ENCODE data around the gene SYNE4.

DNA sequence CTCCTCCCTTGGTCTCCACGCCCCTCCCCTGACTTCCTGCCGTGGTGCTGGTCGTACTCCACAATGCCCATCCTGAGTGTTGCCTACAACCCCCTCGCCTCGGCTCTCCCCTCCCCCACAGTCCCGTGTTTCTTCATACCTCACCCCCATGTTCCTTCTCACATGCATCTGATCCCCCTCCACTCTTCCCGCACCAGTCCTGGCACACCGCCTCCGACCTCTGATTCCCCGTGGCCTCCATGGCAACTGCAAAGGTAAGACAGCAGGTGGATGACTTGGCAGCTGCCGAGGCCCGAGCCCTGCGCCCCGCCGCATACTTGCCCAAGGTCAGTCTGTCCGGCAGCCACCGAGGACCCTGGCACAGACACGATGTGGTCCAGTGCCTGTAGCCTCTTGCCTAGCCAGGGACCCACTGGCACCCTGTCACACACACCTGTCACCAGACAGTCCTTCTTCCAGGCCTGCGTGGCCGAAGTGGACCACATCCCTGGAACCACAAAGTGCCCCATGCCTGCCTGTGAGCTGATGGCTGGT, 29.7 kb downstream of the SYNE4 start:
- TF ChIP-seq, protein P1, sequence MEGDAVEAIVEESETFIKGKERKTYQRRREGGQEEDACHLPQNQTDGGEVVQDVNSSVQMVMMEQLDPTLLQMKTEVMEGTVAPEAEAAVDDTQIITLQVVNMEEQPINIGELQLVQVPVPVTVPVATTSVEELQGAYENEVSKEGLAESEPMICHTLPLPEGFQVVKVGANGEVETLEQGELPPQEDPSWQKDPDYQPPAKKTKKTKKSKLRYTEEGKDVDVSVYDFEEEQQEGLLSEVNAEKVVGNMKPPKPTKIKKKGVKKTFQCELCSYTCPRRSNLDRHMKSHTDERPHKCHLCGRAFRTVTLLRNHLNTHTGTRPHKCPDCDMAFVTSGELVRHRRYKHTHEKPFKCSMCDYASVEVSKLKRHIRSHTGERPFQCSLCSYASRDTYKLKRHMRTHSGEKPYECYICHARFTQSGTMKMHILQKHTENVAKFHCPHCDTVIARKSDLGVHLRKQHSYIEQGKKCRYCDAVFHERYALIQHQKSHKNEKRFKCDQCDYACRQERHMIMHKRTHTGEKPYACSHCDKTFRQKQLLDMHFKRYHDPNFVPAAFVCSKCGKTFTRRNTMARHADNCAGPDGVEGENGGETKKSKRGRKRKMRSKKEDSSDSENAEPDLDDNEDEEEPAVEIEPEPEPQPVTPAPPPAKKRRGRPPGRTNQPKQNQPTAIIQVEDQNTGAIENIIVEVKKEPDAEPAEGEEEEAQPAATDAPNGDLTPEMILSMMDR (IDR thresholded peaks at IDR 0.05), result no peak
- TF ChIP-seq POLR2A (IDR thresholded peaks at IDR 0.05), result no peak
- TF ChIP-seq EP300 (IDR thresholded peaks at IDR 0.05), result no peak

Measured in suprapubic skin (tissue), 3 donors.